ENCODE measurements around the gene LMX1B.
A peak's percentile ranks its signal among the peaks of the same experiment; 100 is the strongest.
"Not testable (repeated sequence)": the region's sequence is repeated elsewhere in the genome, so short reads cannot be mapped to it uniquely, and the experiment has no call there.

Gene LMX1B

GRCh38 chr9:126704892-126705766 is 91.4 kb downstream of the LMX1B start:
- H3K36me3 ChIP-seq (ENCODE audit: control insufficient read depth in 2 of 2, insufficient read depth in 2 of 2, low read length in 2 of 2): no peaks in the 10 kb centered on the region
- H3K27me3 ChIP-seq (ENCODE audit: control insufficient read depth in 1 of 2, insufficient read depth in 2 of 2, low read length in 2 of 2): peaks cover 48 to 57% of the 10 kb centered on the region in 2 donors
- no peaks in the 10 kb centered on the region for H3K9me3 ChIP-seq (ENCODE audit: control insufficient read depth in 2 of 2, low read length in 2 of 2)
- H3K4me1 ChIP-seq (ENCODE audit: control insufficient read depth, insufficient read depth, low read length): peaks cover 14% of the 10 kb centered on the region
- H3K4me3 ChIP-seq (ENCODE audit: low read length in 2 of 2): peak overlapping the region; percentile 38 to 62
- no peak overlapping the region for H3K9ac ChIP-seq (ENCODE audit: low read length in 2 of 2)
- no peak overlapping the region for H3K27ac ChIP-seq (ENCODE audit: low read length)

- peak overlapping the region in 1 of 2 donors; percentile 62 for H3K4me3 ChIP-seq (ENCODE audit: low read length in 2 of 2)
These were observed 92.3 kb downstream of the LMX1B start for GRCh38 chr9:126705767-126706697.

GRCh38 chr9:126706698-126707053 is 92.9 kb downstream of the LMX1B start:
- Histone ChIP-seq H3K27me3 (ENCODE audit: control insufficient read depth in 1 of 2, insufficient read depth in 2 of 2, low read length in 2 of 2) (peaks cover 44 to 51% of the 10 kb centered on the region in 2 donors), H3K4me3 (ENCODE audit: low read length in 2 of 2) (no peak overlapping the region), H3K9ac (ENCODE audit: low read length in 2 of 2) (no peak overlapping the region), H3K36me3 (ENCODE audit: control insufficient read depth in 2 of 2, insufficient read depth in 2 of 2, low read length in 2 of 2) (no peaks in the 10 kb centered on the region), H3K27ac (ENCODE audit: low read length) (no peak overlapping the region), H3K9me3 (ENCODE audit: control insufficient read depth in 2 of 2, low read length in 2 of 2) (no peaks in the 10 kb centered on the region), H3K4me1 (ENCODE audit: control insufficient read depth, insufficient read depth, low read length) (peaks cover 14% of the 10 kb centered on the region)

More at GRCh38 chr9:126705767-126706697, 92.3 kb downstream of the LMX1B start:
- Histone ChIP-seq H3K9me3 (ENCODE audit: control insufficient read depth in 2 of 2, low read length in 2 of 2) (no peaks in the 10 kb centered on the region), H3K36me3 (ENCODE audit: control insufficient read depth in 2 of 2, insufficient read depth in 2 of 2, low read length in 2 of 2) (no peaks in the 10 kb centered on the region), H3K27ac (ENCODE audit: low read length) (no peak overlapping the region), H3K9ac (ENCODE audit: low read length in 2 of 2) (no peak overlapping the region), H3K4me1 (ENCODE audit: control insufficient read depth, insufficient read depth, low read length) (peaks cover 14% of the 10 kb centered on the region), H3K27me3 (ENCODE audit: control insufficient read depth in 1 of 2, insufficient read depth in 2 of 2, low read length in 2 of 2) (peaks cover 48 to 57% of the 10 kb centered on the region in 2 donors)

GRCh38 chr9:126707083-126707482 is 93.4 kb downstream of the LMX1B start:
- no peak overlapping the region for H3K27ac ChIP-seq (ENCODE audit: low read length)
- peaks cover 14% of the 10 kb centered on the region for H3K4me1 ChIP-seq (ENCODE audit: control insufficient read depth, insufficient read depth, low read length)
- no peak overlapping the region for H3K4me3 ChIP-seq (ENCODE audit: low read length in 2 of 2)
- H3K9me3 ChIP-seq (ENCODE audit: control insufficient read depth in 2 of 2, low read length in 2 of 2): no peaks in the 10 kb centered on the region
- no peak overlapping the region for H3K9ac ChIP-seq (ENCODE audit: low read length in 2 of 2)
- no peaks in the 10 kb centered on the region for H3K36me3 ChIP-seq (ENCODE audit: control insufficient read depth in 2 of 2, insufficient read depth in 2 of 2, low read length in 2 of 2)
- H3K27me3 ChIP-seq (ENCODE audit: control insufficient read depth in 1 of 2, insufficient read depth in 2 of 2, low read length in 2 of 2): peaks cover 40 to 47% of the 10 kb centered on the region in 2 donors

GRCh38 chr9:126707712-126708111 is 94.0 kb downstream of the LMX1B start:
- H3K9ac ChIP-seq (ENCODE audit: low read length in 2 of 2); H3K4me3 ChIP-seq (ENCODE audit: low read length in 2 of 2); H3K36me3 ChIP-seq (ENCODE audit: control insufficient read depth in 2 of 2, insufficient read depth in 2 of 2, low read length in 2 of 2); H3K27ac ChIP-seq (ENCODE audit: low read length); H3K9me3 ChIP-seq (ENCODE audit: control insufficient read depth in 2 of 2, low read length in 2 of 2): not testable (repeated sequence)
- H3K4me1 ChIP-seq (ENCODE audit: control insufficient read depth, insufficient read depth, low read length): peaks cover 14% of the 10 kb centered on the region
- H3K27me3 ChIP-seq (ENCODE audit: control insufficient read depth in 1 of 2, insufficient read depth in 2 of 2, low read length in 2 of 2): peaks cover 35 to 41% of the 10 kb centered on the region in 2 donors

GRCh38 chr9:126708178-126708577 is 94.5 kb downstream of the LMX1B start:
- Histone ChIP-seq H3K9me3 (ENCODE audit: control insufficient read depth in 2 of 2, low read length in 2 of 2) (no peaks in the 10 kb centered on the region), H3K9ac (ENCODE audit: low read length in 2 of 2) (no peak overlapping the region), H3K27me3 (ENCODE audit: control insufficient read depth in 1 of 2, insufficient read depth in 2 of 2, low read length in 2 of 2) (peaks cover 30 to 36% of the 10 kb centered on the region in 2 donors), H3K27ac (ENCODE audit: low read length) (no peak overlapping the region), H3K36me3 (ENCODE audit: control insufficient read depth in 2 of 2, insufficient read depth in 2 of 2, low read length in 2 of 2) (no peaks in the 10 kb centered on the region), H3K4me1 (ENCODE audit: control insufficient read depth, insufficient read depth, low read length) (peaks cover 14% of the 10 kb centered on the region), H3K4me3 (ENCODE audit: low read length in 2 of 2) (no peak overlapping the region)

GRCh38 chr9:126709241-126709640 is 95.5 kb downstream of the LMX1B start:
- H3K27ac ChIP-seq (ENCODE audit: low read length): no peak overlapping the region
- peaks cover 14% of the 10 kb centered on the region for H3K4me1 ChIP-seq (ENCODE audit: control insufficient read depth, insufficient read depth, low read length)
- no peak overlapping the region for H3K9ac ChIP-seq (ENCODE audit: low read length in 2 of 2)
- peaks cover 20 to 25% of the 10 kb centered on the region in 2 donors for H3K27me3 ChIP-seq (ENCODE audit: control insufficient read depth in 1 of 2, insufficient read depth in 2 of 2, low read length in 2 of 2)
- H3K9me3 ChIP-seq (ENCODE audit: control insufficient read depth in 2 of 2, low read length in 2 of 2): no peaks in the 10 kb centered on the region
- H3K4me3 ChIP-seq (ENCODE audit: low read length in 2 of 2): no peak overlapping the region
- no peaks in the 10 kb centered on the region for H3K36me3 ChIP-seq (ENCODE audit: control insufficient read depth in 2 of 2, insufficient read depth in 2 of 2, low read length in 2 of 2)

- Histone ChIP-seq H3K36me3 (ENCODE audit: control insufficient read depth in 2 of 2, insufficient read depth in 2 of 2, low read length in 2 of 2) (no peaks in the 10 kb centered on the region), H3K4me1 (ENCODE audit: control insufficient read depth, insufficient read depth, low read length) (no peaks in the 10 kb centered on the region), H3K27me3 (ENCODE audit: control insufficient read depth in 1 of 2, insufficient read depth in 2 of 2, low read length in 2 of 2) (peaks cover 7 to 13% of the 10 kb centered on the region in 2 donors), H3K27ac (ENCODE audit: low read length) (no peak overlapping the region), H3K9me3 (ENCODE audit: control insufficient read depth in 2 of 2, low read length in 2 of 2) (no peaks in the 10 kb centered on the region), H3K4me3 (ENCODE audit: low read length in 2 of 2) (no peak overlapping the region), H3K9ac (ENCODE audit: low read length in 2 of 2) (no peak overlapping the region)
These were observed 101.7 kb downstream of the LMX1B start for GRCh38 chr9:126715382-126715781.

GRCh38 chr9:126717441-126717840 is 103.7 kb downstream of the LMX1B start:
- not testable (repeated sequence) for H3K4me3 ChIP-seq (ENCODE audit: low read length in 2 of 2); H3K36me3 ChIP-seq (ENCODE audit: control insufficient read depth in 2 of 2, insufficient read depth in 2 of 2, low read length in 2 of 2); H3K9ac ChIP-seq (ENCODE audit: low read length in 2 of 2); H3K4me1 ChIP-seq (ENCODE audit: control insufficient read depth, insufficient read depth, low read length); H3K9me3 ChIP-seq (ENCODE audit: control insufficient read depth in 2 of 2, low read length in 2 of 2); H3K27ac ChIP-seq (ENCODE audit: low read length)
- H3K27me3 ChIP-seq (ENCODE audit: control insufficient read depth in 1 of 2, insufficient read depth in 2 of 2, low read length in 2 of 2): peaks cover 11 to 22% of the 10 kb centered on the region in 2 donors

- Histone ChIP-seq H3K4me3 (ENCODE audit: low read length in 2 of 2) (no peak overlapping the region), H3K9ac (ENCODE audit: low read length in 2 of 2) (no peak overlapping the region), H3K9me3 (ENCODE audit: control insufficient read depth in 2 of 2, low read length in 2 of 2) (no peaks in the 10 kb centered on the region), H3K27me3 (ENCODE audit: control insufficient read depth in 1 of 2, insufficient read depth in 2 of 2, low read length in 2 of 2) (peaks cover 28 to 31% of the 10 kb centered on the region in 2 donors), H3K36me3 (ENCODE audit: control insufficient read depth in 2 of 2, insufficient read depth in 2 of 2, low read length in 2 of 2) (no peaks in the 10 kb centered on the region), H3K27ac (ENCODE audit: low read length) (no peak overlapping the region), H3K4me1 (ENCODE audit: control insufficient read depth, insufficient read depth, low read length) (peaks cover 13% of the 10 kb centered on the region)
These were observed 105.9 kb downstream of the LMX1B start for GRCh38 chr9:126719618-126720031.
